PC-9 (cell line): Measurements from ENCODE around the gene METTL5. TPM values are rescaled to one million over a fixed set of nuclear protein-coding genes. Genes with fewer than 3 reads are reported as not detected.
"Not testable (repeated sequence)": the region's sequence is repeated elsewhere in the genome, so short reads cannot be mapped to it uniquely, and the experiment has no call there.

Experiments used
- BruUV-seq: library from RNA; stranded (reverse); fragments of 400-500 nt; replicated peaks from 2 replicates; lab custom pipeline; 2021; lab: Mats Ljungman, UMichigan
- CTCF ChIA-PET: fragments of 300-600 bp; sonication (Branson Sonifier 250); formaldehyde crosslinking; loops from one replicate; lab custom pipeline; 2022; ENCODE audit warnings: antibody characterized with exemption; lab: Charles Lee
- POLR2A ChIA-PET: fragments of 300-600 bp; sonication (Branson Sonifier 250); formaldehyde crosslinking; loops from one replicate; lab custom pipeline; 2022; ENCODE audit warnings: antibody characterized with exemption; ENCODE audit not compliant: unreplicated experiment; lab: Charles Lee
- DNase-seq, 2 experiments: peaks; one replicate each; pipeline versions ENCODE4 v3.0.0 to v3.0.0-alpha.2; 2015 to 2022; ENCODE audit warnings: mixed read lengths in 1 of 2
- H2AFZ ChIP-seq: fragments of 200-600 bp; sonication (generic); 2 replicates; pipeline ENCODE4 v1.8.1; 2017; ENCODE audit warnings: antibody characterized with exemption
- H3F3A ChIP-seq: fragments of 200-600 bp; sonication (generic); 2 replicates; pipeline ENCODE4 v1.8.1; 2017; ENCODE audit warnings: antibody characterized with exemption, mild to moderate bottlenecking, low read depth; ENCODE audit not compliant: insufficient read depth
- H3K27ac ChIP-seq: fragments of 200-600 bp; sonication (generic); 2 replicates; pipeline ENCODE4 v1.6.1; 2016; ENCODE audit warnings: mixed run types
- H3K27me3 ChIP-seq: fragments of 200-600 bp; sonication (generic); 2 replicates; pipeline ENCODE4 v1.6.1; 2016; ENCODE audit warnings: low read depth, mixed run types; ENCODE audit not compliant: insufficient read depth
- H3K36me3 ChIP-seq: fragments of 200-600 bp; sonication (generic); 2 replicates; pipeline ENCODE4 v1.6.1; 2016; ENCODE audit warnings: low read depth, mixed run types
- H3K4me1 ChIP-seq: fragments of 200-600 bp; sonication (generic); replicated peaks from 2 replicates; pipeline ENCODE4 v1.6.1; 2016; ENCODE audit warnings: mixed run types; ENCODE audit not compliant: insufficient read depth
- H3K4me2 ChIP-seq: fragments of 200-600 bp; sonication (generic); 2 replicates; pipeline ENCODE4 v1.6.1; 2017; ENCODE audit warnings: mixed run types
- H3K4me3 ChIP-seq: fragments of 200-600 bp; sonication (generic); 2 replicates; pipeline ENCODE4 v1.6.1; 2016; ENCODE audit warnings: mixed run types
- H3K79me2 ChIP-seq: fragments of 200-600 bp; sonication (generic); 2 replicates; pipeline ENCODE4 v1.6.1; 2017; ENCODE audit warnings: low read depth, mixed run types
- H3K9me2 ChIP-seq: fragments of 200-600 bp; sonication (generic); 2 replicates; pipeline ENCODE4 v1.8.1; 2017; ENCODE audit warnings: mild to moderate bottlenecking; ENCODE audit not compliant: insufficient read depth
- H3K9me3 ChIP-seq: fragments of 200-600 bp; sonication (generic); 2 replicates; pipeline ENCODE4 v1.8.1; 2016; ENCODE audit warnings: low read depth; ENCODE audit not compliant: insufficient read depth
- H4K20me1 ChIP-seq: fragments of 200-600 bp; sonication (generic); 2 replicates; pipeline ENCODE4 v1.8.1; 2017; ENCODE audit not compliant: insufficient read depth
- CTCF ChIP-seq: fragments of 200-600 bp; sonication (generic); conservative IDR thresholded peaks from 2 replicates; pipeline ENCODE4 v1.6.1; 2017; ENCODE audit warnings: mixed run types, antibody characterized with exemption, mild to moderate bottlenecking, moderate library complexity
- EZH2 ChIP-seq: fragments of 200-600 bp; sonication (generic); IDR thresholded peaks from 2 replicates; pipeline ENCODE4 v1.8.0; 2017; ENCODE audit warnings: antibody characterized with exemption, low read depth
- intact Hi-C: fragments of 100-400 bp; cut with micrococcal nuclease; formaldehyde crosslinking; loops from one replicate; pipeline ENCODE4 v1.10.0; 2022; ENCODE audit not compliant: unreplicated experiment
- total RNA-seq: library from RNA; stranded (reverse); gene quantifications from 2 replicates; pipeline ENCODE4 v1.2.3, GENCODE V29; 2021

Gene METTL5
- total RNA-seq, 1 experiment from 2014 or later, result 51.1 TPM

- Histone ChIP-seq H3K4me2 (peak overlapping the region; percentile 93), H3K9me3 (no peaks in the 10 kb centered on the region), H3K36me3 (peaks cover 7% of the 10 kb centered on the region), H3K4me3 (peak overlapping the region; percentile 11; the same call in 1 of the 2 replicates), H3K27me3 (no peaks in the 10 kb centered on the region), H4K20me1 (no peaks in the 10 kb centered on the region), H3K9me2 (no peaks in the 10 kb centered on the region), H3F3A (no peaks in the 10 kb centered on the region), H3K4me1 (peaks cover 19% of the 10 kb centered on the region; the same call in 1 of the 2 replicates), H3K27ac (no peak overlapping the region), H2AFZ (no peak overlapping the region), H3K79me2 (peaks cover 36% of the 10 kb centered on the region)
- ChIA-PET POLR2A (no interaction called here), CTCF (no interaction called here)
- TF ChIP-seq CTCF (no peak), EZH2 (no peak)
- no TSS peak for BruUV-seq
- intact Hi-C loops, result no loop called here
- no peak for DNase-seq
Measured at GRCh38 chr2:169822785-169823392, 1.8 kb downstream of the METTL5 start.

GRCh38 chr2:169822036-169822435 lies 2.7 kb downstream of the METTL5 start:
- no TSS peak for BruUV-seq
- H3K4me1 ChIP-seq, result peaks cover 19% of the 10 kb centered on the region; the same call in 1 of the 2 replicates
- ChIA-PET POLR2A (no interaction called here), CTCF (no interaction called here)
- H3K27me3 ChIP-seq, result no peaks in the 10 kb centered on the region
- H3F3A ChIP-seq, result no peaks in the 10 kb centered on the region
- TF ChIP-seq EZH2, result no peak
- no peak for TF ChIP-seq CTCF
- intact Hi-C loops, result no loop called here
- peaks cover 34% of the 10 kb centered on the region for H3K79me2 ChIP-seq
- DNase-seq, result no peak
- no peak overlapping the region for H2AFZ ChIP-seq
- no peaks in the 10 kb centered on the region for H4K20me1 ChIP-seq
- no peak overlapping the region for H3K27ac ChIP-seq
- H3K4me2 ChIP-seq, result peak overlapping the region; percentile 93
- peaks cover 7% of the 10 kb centered on the region for H3K36me3 ChIP-seq
- H3K9me2 ChIP-seq, result no peaks in the 10 kb centered on the region
- no peak overlapping the region for H3K4me3 ChIP-seq
- H3K9me3 ChIP-seq, result no peaks in the 10 kb centered on the region

- Histone ChIP-seq H3K36me3 (peaks cover 14% of the 10 kb centered on the region), H3K79me2 (peaks cover 34% of the 10 kb centered on the region), H3K4me1 (peaks cover 19% of the 10 kb centered on the region; the same call in 1 of the 2 replicates)
- H3K4me2 ChIP-seq, H3K9me2 ChIP-seq, CTCF ChIA-PET, H3F3A ChIP-seq, H3K9me3 ChIP-seq, H3K4me3 ChIP-seq, H4K20me1 ChIP-seq, H2AFZ ChIP-seq, H3K27me3 ChIP-seq, BruUV-seq, H3K27ac ChIP-seq, intact Hi-C loops: not testable (repeated sequence)
- POLR2A ChIA-PET, result interaction anchor here (0.6 kb wide), 1 partner anchor 122 kb away, joined by 7 read pairs; no protein-coding TSS in a partner anchor
- DNase-seq, result peak in 1 of 2 experiments; percentile 45
Measured at GRCh38 chr2:169820101-169820500, 4.6 kb downstream of the METTL5 start.
